Naive B cell (primary cell): ENCODE results near the gene PISD. TPM values are rescaled to one million over a fixed set of nuclear protein-coding genes. Genes with fewer than 3 reads are reported as not detected.
"Not testable (repeated sequence)": the region's sequence is repeated elsewhere in the genome, so short reads cannot be mapped to it uniquely, and the experiment has no call there.

Experiments used
- ATAC-seq, 2 donors: fragments of 150-1000 bp; cut with Tn5 transposase; 2 replicates each; pipeline ENCODE4 v1.10.0; 2021; ENCODE audit warnings: low read depth in 2 of 2, mild to moderate bottlenecking in 2 of 2, moderate library complexity in 2 of 2
- DNase-seq: peaks from one replicate; pipeline ENCODE4 v3.0.0; 2022
- H3K27ac Mint-ChIP-seq, 6 donors: one replicate each; pipeline ENCODE4 v1.8.0; 2020 to 2022; ENCODE audit warnings: mild to moderate bottlenecking in 6 of 6, mixed read lengths in 6 of 6, moderate library complexity in 5 of 6, inconsistent platforms in 2 of 6
- H3K27me3 Mint-ChIP-seq, 3 donors: one replicate each; pipeline ENCODE4 v1.8.0; 2021 to 2022; ENCODE audit warnings: mixed read lengths in 3 of 3, mild to moderate bottlenecking in 1 of 3
- H3K36me3 Mint-ChIP-seq, 2 donors: one replicate each; pipeline ENCODE4 v1.8.0; 2020 to 2022; ENCODE audit warnings: mixed read lengths in 2 of 2, inconsistent platforms in 1 of 2, mild to moderate bottlenecking in 1 of 2
- H3K4me1 Mint-ChIP-seq, 3 donors: one replicate each; pipeline ENCODE4 v1.8.0; 2020 to 2022; ENCODE audit warnings: mixed read lengths in 3 of 3, inconsistent platforms in 1 of 3, mild to moderate bottlenecking in 1 of 3, moderate library complexity in 1 of 3
- H3K4me3 Mint-ChIP-seq, 8 donors: one replicate each; pipeline ENCODE4 v1.8.0; 2020 to 2022; ENCODE audit warnings: mild to moderate bottlenecking in 8 of 8, mixed read lengths in 8 of 8, moderate library complexity in 8 of 8, inconsistent platforms in 2 of 8
- H3K9me3 Mint-ChIP-seq, 7 donors: one replicate each; pipeline ENCODE4 v1.8.0; 2020 to 2022; ENCODE audit warnings: mixed read lengths in 7 of 7, mild to moderate bottlenecking in 5 of 7, inconsistent platforms in 2 of 7, moderate library complexity in 1 of 7
- polyA plus RNA-seq, 6 donors: library from polyadenylated mRNA; unstranded; fragments of 300-500 nt; fragmentation: Illumina TruSeq; gene quantifications; one replicate each; pipeline ENCODE4 v1.2.3, GENCODE V29; 2021; ENCODE audit warnings: low read depth in 6 of 6

Gene PISD
- polyA plus RNA-seq, 6 donors from 2014 or later, result 14.9 to 23.1 (median 18.9) TPM

DNA sequence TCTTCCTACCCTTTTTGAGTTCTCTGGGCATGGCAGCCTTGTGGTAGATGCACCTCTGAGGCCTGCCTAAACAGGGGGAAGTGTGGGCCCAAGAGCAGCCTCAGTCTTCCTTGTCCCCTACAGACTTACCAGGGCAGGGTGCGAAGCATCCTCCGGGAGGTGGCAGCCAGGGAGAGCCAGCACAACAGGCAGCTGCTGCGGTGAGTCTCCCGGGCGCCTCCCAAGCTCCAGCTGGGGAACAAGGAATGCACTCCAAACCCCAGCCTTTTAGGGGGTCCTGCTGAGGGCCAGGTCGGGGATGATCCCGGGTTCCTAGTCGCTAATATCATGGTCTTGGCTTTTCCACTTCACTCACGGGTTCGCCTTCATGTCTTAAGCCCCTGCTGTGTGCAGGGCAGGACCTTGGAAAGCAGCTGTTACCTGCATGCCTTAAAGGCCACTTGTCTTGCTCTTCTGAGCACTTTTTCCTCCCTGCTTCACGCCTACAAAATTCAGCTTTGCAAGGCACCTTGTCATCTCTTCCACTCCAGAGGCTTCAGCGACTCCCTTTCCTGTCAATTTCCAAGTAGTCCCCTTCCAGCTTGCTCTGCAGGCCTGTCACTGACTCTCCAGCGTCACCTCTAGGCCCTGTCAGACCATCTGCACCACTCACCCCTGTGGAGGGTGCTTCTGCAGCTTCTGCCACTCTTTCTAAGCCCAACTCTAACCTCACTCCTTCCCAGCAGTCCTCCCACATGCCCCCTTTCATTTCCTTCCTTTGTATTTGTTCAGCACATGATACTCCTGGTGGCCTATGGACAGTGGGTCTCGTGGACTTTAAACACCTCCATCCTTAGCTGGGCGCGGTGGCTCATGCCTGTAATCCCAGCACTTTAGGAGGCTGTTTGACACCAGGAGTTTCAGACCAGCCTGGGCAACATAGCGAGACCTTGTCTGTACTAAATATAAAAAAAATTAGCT is 57.0 kb downstream of the PISD start:
- Mint-ChIP-seq H3K27ac (peak overlapping the region in 1 of 6 donors; percentile 22), H3K4me1 (peaks cover 0 to 6% (median 0%) of the 10 kb centered on the region in 3 donors), H3K9me3 (no peaks in the 10 kb centered on the region), H3K4me3 (no peak overlapping the region), H3K36me3 (no peaks in the 10 kb centered on the region), H3K27me3 (no peaks in the 10 kb centered on the region)
- ATAC-seq, result no peak
- DNase-seq, result no peak

DNA sequence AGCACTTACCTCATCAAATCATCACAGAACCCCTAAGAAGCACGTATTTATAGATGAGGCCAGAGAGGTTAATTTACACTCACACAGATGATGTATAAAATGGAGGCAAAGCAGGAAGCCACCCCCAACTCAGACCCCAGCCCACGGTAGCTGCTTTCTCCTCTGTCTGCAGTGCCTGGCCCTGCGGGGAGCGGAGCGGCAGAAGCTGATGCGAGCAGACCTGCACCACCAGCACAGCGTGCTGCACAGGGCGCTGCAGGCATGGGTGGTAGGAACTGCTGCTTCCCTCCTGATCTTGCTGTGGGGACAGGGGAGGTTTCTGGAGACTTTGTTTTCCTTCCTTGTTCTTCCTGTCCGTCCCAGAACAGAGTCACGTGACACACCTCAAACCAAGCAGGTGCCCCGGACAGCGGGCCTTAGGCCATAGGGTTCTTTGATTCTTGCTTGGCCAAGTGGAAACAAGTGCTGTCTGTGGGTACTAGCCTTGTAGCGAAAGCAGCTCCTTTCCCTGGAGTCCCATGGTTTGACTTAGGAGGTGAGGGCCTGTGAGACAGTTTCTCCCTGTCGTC is 57.8 kb downstream of the PISD start:
- Mint-ChIP-seq H3K4me1 (peaks cover 0 to 6% (median 0%) of the 10 kb centered on the region in 3 donors), H3K4me3 (no peak overlapping the region), H3K27me3 (no peaks in the 10 kb centered on the region), H3K36me3 (no peaks in the 10 kb centered on the region), H3K27ac (peak overlapping the region in 2 of 6 donors; percentile 24 to 40), H3K9me3 (no peaks in the 10 kb centered on the region)
- no peak for ATAC-seq
- no peak for DNase-seq

DNA sequence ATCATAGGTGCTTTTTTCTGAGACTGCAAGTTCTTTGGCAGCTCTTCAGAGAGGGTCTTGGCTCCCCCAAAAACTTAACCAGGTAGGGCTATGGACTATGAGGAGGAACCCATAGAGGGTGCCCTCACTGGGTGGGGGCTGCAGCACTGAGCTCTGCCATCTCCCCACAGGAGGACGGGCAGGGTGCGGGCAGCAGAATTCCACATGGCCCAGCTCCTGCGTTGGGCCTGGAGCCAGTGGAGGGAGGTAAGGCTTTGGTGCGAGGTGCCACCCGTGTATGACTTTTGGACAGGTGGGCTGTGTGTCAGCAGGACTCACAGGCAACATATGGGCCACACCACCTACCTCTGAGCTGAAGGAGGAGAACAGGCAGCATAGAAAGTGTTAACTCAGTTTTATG is 58.4 kb downstream of the PISD start:
- no peaks in the 10 kb centered on the region for H3K36me3 Mint-ChIP-seq
- no peaks in the 10 kb centered on the region for H3K9me3 Mint-ChIP-seq
- ATAC-seq (no peak), DNase-seq (no peak)
- H3K27me3 Mint-ChIP-seq, result no peaks in the 10 kb centered on the region
- peaks cover 0 to 6% (median 0%) of the 10 kb centered on the region in 3 donors for H3K4me1 Mint-ChIP-seq
- no peak overlapping the region for H3K4me3 Mint-ChIP-seq
- peak overlapping the region in 2 of 6 donors; percentile 40 to 67 for H3K27ac Mint-ChIP-seq

DNA sequence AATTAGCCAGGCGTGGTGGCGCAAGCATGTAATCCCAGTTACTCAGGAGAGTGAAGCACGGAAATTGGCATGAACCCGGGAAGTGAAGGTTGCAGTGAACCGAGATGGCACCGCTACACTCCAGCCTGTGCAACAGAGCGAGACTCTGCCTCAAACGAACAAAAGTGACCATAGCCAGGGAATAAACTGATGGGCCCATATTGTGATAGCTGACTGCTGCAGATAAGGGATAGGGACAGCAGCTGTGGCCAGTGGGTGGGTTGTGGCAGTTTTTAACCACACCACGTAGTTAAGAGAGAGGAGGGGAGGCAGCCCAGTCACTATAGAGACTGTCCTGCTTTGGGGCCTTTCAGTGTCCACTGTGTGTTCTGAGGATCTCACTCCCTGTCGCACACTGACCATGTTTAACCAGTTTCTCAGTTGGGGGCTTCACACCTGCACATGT is 58.9 kb downstream of the PISD start:
- H3K27me3 Mint-ChIP-seq, result no peaks in the 10 kb centered on the region
- peaks cover 0 to 6% (median 0%) of the 10 kb centered on the region in 3 donors for H3K4me1 Mint-ChIP-seq
- ATAC-seq, result no peak
- DNase-seq, result no peak
- H3K4me3 Mint-ChIP-seq, result no peak overlapping the region
- peak overlapping the region in 2 of 6 donors; percentile 11 to 67 for H3K27ac Mint-ChIP-seq
- H3K36me3 Mint-ChIP-seq, result no peaks in the 10 kb centered on the region
- no peaks in the 10 kb centered on the region for H3K9me3 Mint-ChIP-seq

DNA sequence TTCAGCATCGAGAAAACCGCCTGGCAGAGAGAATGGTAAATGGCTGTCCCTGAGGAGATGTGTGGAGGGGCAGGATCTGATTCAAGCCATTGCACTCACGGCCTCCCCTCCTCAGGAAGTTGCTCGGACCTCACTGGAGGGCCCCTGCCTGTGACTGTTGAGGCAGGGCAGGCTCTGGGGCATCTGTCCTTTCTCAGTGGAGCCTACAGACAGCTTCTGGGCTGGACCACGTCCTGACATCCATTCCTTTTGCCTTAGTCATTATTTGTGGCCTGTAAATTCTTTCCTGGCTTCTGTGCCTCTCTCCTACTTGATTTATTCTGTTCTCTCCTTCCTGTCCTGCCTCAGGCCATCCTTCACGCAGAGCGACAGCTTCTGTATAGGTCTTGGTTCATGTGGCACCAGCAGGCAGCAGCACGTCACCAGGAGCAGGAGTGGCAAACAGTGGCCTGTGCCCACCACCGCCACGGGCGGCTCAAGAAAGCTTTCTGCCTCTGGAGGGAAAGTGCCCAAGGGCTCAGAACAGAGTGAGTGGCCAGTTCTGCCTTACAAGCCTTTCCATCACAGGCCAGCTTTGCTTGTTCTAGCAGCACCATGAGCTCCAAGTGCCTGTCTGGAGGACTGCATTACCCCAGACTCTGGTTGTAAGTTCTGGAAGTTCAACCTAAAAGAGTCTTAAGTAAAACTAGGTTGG is 59.6 kb downstream of the PISD start:
- Mint-ChIP-seq H3K4me1 (peaks cover 0 to 6% (median 0%) of the 10 kb centered on the region in 3 donors), H3K36me3 (no peaks in the 10 kb centered on the region), H3K4me3 (peak overlapping the region in 1 of 8 donors; percentile 33), H3K27me3 (no peaks in the 10 kb centered on the region), H3K27ac (peak overlapping the region in 2 of 6 donors; percentile 42 to 55), H3K9me3 (no peaks in the 10 kb centered on the region)
- DNase-seq (no peak), ATAC-seq (no peak)

DNA sequence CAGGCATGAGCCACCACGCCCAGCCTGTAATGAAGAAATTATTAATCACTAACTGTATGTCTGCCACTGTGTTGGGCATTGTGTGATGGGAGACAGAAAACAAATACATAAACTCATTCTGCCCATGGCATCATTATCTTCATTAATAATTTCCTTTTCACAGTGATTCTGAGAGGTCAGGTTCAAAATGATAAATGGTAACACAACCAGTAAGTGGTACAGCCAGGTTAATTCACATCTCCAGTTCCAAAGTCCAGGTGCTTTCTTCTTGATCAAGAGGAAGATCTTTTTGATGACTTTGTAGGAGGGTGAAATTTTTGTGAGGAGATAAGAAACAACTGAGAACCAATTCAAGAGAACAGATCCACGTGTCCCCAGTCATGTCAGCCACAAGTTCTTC is 66.7 kb downstream of the PISD start:
- no peaks in the 10 kb centered on the region for H3K27me3 Mint-ChIP-seq
- peak overlapping the region in 3 of 6 donors; percentile 4 to 68 (median 16) for H3K27ac Mint-ChIP-seq
- no peak overlapping the region for H3K4me3 Mint-ChIP-seq

DNA sequence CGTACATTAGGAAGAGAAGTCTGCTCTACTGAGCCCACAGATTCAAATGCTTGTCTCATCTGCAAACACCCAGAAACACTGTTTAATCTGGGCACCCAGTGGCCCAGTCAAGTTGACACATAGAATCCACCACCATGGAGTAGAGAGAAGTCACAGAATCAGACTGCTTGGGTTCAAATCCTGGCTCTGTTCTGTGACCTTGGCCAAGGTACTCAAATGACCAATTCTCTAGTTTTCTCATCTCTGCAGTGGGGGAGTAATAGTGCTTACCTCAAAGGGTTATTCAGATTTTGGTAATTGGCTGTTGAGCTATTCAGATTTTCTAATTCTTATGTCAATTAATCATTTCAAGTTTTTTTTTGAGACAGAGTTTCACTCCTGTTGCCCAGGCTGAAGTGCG is 71.9 kb downstream of the PISD start:
- H3K27ac Mint-ChIP-seq, H3K27me3 Mint-ChIP-seq, H3K9me3 Mint-ChIP-seq, H3K4me3 Mint-ChIP-seq, DNase-seq, ATAC-seq, H3K4me1 Mint-ChIP-seq: not testable (repeated sequence)
- H3K36me3 Mint-ChIP-seq, result peaks cover 13 to 16% of the 10 kb centered on the region in 2 donors

More for the DNA sequence above, 66.7 kb downstream of the PISD start:
- DNase-seq (no peak), ATAC-seq (no peak)
- H3K36me3 Mint-ChIP-seq, result no peaks in the 10 kb centered on the region
- peaks cover 0 to 2% (median 0%) of the 10 kb centered on the region in 3 donors for H3K4me1 Mint-ChIP-seq
- H3K9me3 Mint-ChIP-seq, result no peaks in the 10 kb centered on the region

DNA sequence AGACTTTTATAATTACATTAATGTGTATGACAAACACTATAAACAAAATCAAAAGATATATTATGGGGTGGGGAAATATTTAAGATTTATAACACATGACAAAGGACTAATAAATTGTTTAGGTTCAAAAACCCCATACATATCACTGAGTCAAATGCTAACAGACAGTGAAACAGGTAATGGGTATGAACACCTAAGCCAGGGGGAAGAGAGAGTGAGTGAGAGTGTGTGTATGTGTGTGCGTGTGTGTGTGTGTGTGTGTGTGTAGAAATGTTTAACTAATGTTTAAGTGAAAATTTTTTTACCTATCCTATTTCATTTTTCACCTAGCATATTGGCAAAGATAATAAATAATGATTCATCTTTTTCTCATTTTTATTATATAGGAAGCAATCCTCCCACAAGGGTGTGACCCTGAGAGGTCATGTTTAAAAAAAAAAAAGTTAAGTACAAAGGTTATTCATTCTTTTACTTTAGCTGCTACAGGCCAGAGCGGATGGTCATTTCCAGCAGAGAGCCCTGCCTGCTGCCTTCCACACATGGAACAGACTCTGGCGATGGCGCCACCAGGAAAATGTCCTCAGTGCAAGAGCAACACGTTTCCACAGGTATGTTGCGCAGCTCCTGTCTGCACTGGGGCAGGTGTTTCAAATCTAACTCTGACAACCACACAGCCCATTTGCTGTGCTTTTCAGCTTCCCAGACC is 72.9 kb downstream of the PISD start:
- Mint-ChIP-seq H3K36me3 (peaks cover 14 to 21% of the 10 kb centered on the region in 2 donors), H3K4me1 (no peaks in the 10 kb centered on the region), H3K4me3 (no peak overlapping the region), H3K27me3 (no peaks in the 10 kb centered on the region), H3K27ac (no peak overlapping the region), H3K9me3 (no peaks in the 10 kb centered on the region)
- DNase-seq, result no peak
- no peak for ATAC-seq

DNA sequence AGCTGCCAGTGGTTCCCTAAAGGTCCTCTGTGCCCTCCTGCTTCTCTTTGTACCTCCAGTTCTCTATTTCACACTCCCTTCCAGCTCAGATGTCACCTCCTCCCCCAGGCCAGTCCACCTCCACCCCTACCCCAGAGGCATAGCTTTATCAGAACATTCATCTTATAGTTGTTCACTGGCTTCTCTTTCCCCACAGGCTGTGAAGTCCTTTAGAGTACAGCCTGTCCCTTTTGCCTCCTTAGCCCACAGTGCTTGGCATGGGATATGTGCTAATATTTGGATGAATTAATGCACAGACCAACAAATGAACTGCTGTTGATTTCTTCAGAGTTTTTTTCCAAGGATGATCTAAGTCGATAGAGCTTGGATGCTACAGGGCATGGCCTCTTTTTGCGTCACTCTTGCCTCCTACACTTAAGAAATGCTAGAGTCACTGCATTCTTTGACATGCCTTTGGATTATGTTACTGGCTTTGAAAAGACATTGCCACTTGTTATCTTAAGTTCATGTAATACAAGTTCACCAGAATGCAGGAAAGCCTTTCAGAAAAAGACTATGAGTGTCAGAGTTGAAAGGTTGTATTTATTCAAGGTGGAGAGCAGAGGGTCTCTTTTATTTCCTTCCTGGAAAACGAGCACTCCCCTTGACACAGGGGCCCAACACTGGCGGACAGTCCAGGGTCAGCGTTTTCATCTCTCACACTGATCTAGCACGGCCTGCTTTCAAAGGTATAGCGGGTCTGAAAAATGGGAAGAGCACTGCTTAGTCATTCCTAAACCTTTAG is 75.7 kb downstream of the PISD start:
- Mint-ChIP-seq H3K9me3 (no peaks in the 10 kb centered on the region), H3K4me1 (peaks cover 5 to 9% (median 8%) of the 10 kb centered on the region in 3 donors), H3K4me3 (peak overlapping the region in 1 of 8 donors; percentile 17), H3K27me3 (no peaks in the 10 kb centered on the region), H3K27ac (peak overlapping the region in 1 of 6 donors; percentile 82), H3K36me3 (peaks cover 14 to 21% of the 10 kb centered on the region in 2 donors)
- no peak for ATAC-seq
- DNase-seq, result no peak

DNA sequence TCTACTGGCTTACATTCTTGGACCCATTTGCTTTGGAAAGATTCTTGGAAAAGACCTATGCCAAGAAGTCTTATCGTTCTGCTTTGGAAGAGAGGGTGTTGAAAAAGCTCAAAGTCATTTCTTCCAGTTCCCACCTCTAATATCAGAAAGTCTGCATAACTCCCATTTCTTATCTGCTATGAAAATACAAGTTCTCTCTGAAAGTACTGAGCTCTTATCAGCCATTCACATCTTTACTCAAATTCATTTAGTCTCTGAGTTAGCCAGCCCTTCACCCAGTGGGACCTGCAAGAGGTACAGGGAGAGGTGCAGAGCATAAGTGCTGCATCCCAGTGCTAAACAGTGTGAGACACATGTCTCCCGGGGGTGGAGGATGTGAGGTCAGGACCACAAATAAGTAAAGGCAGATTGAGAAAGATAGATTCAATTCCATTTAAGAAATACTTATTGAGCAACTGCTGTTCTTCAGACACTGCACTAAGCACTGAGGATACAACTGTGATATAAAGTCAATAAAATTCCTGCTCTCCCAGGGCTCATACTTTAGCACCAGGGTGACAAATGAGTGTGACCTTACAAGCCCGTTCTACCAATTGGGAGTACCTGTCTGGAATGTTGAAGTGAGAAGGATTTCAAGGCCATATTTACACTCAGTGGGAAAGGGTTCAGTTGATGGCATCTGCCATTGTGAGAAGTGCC is 76.7 kb downstream of the PISD start:
- Mint-ChIP-seq H3K4me3 (peak overlapping the region in 1 of 8 donors; percentile 60), H3K4me1 (peaks cover 5 to 9% (median 8%) of the 10 kb centered on the region in 3 donors), H3K27me3 (no peaks in the 10 kb centered on the region), H3K36me3 (peaks cover 14 to 21% of the 10 kb centered on the region in 2 donors), H3K9me3 (no peaks in the 10 kb centered on the region), H3K27ac (no peak overlapping the region)
- no peak for DNase-seq
- ATAC-seq, result no peak

DNA sequence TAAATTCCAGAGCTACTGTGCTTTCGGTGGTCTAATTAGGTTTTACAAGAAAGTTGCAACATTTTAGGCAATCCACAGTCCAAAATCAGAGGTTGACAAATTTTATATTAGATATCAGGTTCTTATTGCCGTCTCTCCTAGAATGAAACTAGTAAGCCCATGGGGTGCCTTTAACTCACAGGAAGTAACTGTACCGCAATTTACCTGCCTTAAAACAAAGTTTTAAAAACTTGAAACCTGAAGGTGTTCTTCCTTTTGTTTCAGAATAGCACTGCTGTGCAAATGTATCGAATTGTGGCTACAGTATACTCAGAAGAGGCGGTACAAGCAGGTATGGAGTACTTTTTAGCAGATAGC is 77.2 kb downstream of the PISD start:
- ATAC-seq (no peak), DNase-seq (no peak)
- Mint-ChIP-seq H3K36me3 (peaks cover 14 to 26% of the 10 kb centered on the region in 2 donors), H3K4me1 (peaks cover 5 to 9% (median 8%) of the 10 kb centered on the region in 3 donors), H3K27me3 (no peaks in the 10 kb centered on the region), H3K4me3 (no peak overlapping the region), H3K9me3 (no peaks in the 10 kb centered on the region), H3K27ac (no peak overlapping the region)
